ENCODE data around the gene DCP2.

The DCP2 gene

GRCh38 chr5:113056988-113057387 lies 80.4 kb downstream of the DCP2 start:
- TF ChIP-seq TAF1 (IDR thresholded peaks at IDR 0.05; ENCODE audit: low read depth) (no peak), NFIC (IDR thresholded peaks at IDR 0.05) (no peak), USF1 (IDR thresholded peaks at IDR 0.05) (no peak), EP300 (IDR thresholded peaks at IDR 0.05; ENCODE audit: borderline replicate concordance) (no peak), FOXM1 (IDR thresholded peaks at IDR 0.05; ENCODE audit: borderline replicate concordance, low read depth) (no peak), EGR1 (IDR thresholded peaks at IDR 0.05) (no peak), YY1 (IDR thresholded peaks at IDR 0.05; ENCODE audit: low read depth) (no peak), ZBTB7A (IDR thresholded peaks at IDR 0.05; ENCODE audit: low read depth) (no peak), TEAD4 (IDR thresholded peaks at IDR 0.05) (no peak), RAD21 (IDR thresholded peaks at IDR 0.05; ENCODE audit: low read depth) (no peak), CREB1 (IDR thresholded peaks at IDR 0.05; ENCODE audit: low read depth) (no peak), CEBPB (IDR thresholded peaks at IDR 0.05) (no peak), REST (IDR thresholded peaks at IDR 0.05; ENCODE audit: low read depth) (no peak), TCF12 (IDR thresholded peaks at IDR 0.05; ENCODE audit: low read depth) (no peak)

GRCh38 chr5:113057557-113057984 lies 81.0 kb downstream of the DCP2 start:
- TF ChIP-seq TAF1 (IDR thresholded peaks at IDR 0.05; ENCODE audit: low read depth): no peak
- no peak for TF ChIP-seq EP300 (IDR thresholded peaks at IDR 0.05; ENCODE audit: borderline replicate concordance)
- TF ChIP-seq NFIC (IDR thresholded peaks at IDR 0.05): no peak
- no peak for TF ChIP-seq FOXM1 (IDR thresholded peaks at IDR 0.05; ENCODE audit: borderline replicate concordance, low read depth)
- no peak for TF ChIP-seq TEAD4 (IDR thresholded peaks at IDR 0.05)
- TF ChIP-seq CEBPB (IDR thresholded peaks at IDR 0.05): no peak
- no peak for TF ChIP-seq CREB1 (IDR thresholded peaks at IDR 0.05; ENCODE audit: low read depth)
- TF ChIP-seq EGR1 (IDR thresholded peaks at IDR 0.05): no peak
- no peak for TF ChIP-seq YY1 (IDR thresholded peaks at IDR 0.05; ENCODE audit: low read depth)
- TF ChIP-seq MAX (IDR thresholded peaks at IDR 0.05): no peak
- TF ChIP-seq ZBTB7A (IDR thresholded peaks at IDR 0.05; ENCODE audit: low read depth): no peak
- TF ChIP-seq REST (IDR thresholded peaks at IDR 0.05; ENCODE audit: low read depth): no peak
- TF ChIP-seq TCF12 (IDR thresholded peaks at IDR 0.05; ENCODE audit: low read depth): no peak
- TF ChIP-seq USF1 (IDR thresholded peaks at IDR 0.05): no peak
- no peak for TF ChIP-seq RAD21 (IDR thresholded peaks at IDR 0.05; ENCODE audit: low read depth)

GRCh38 chr5:113058269-113058668 lies 81.7 kb downstream of the DCP2 start:
- TF ChIP-seq USF1 (IDR thresholded peaks at IDR 0.05): no peak
- TF ChIP-seq MAX (IDR thresholded peaks at IDR 0.05): no peak
- TF ChIP-seq TEAD4 (IDR thresholded peaks at IDR 0.05): no peak
- TF ChIP-seq CREB1 (IDR thresholded peaks at IDR 0.05; ENCODE audit: low read depth): no peak
- TF ChIP-seq CEBPB (IDR thresholded peaks at IDR 0.05): no peak
- no peak for TF ChIP-seq TCF12 (IDR thresholded peaks at IDR 0.05; ENCODE audit: low read depth)

GRCh38 chr5:113058706-113059226 lies 82.2 kb downstream of the DCP2 start:
- TF ChIP-seq REST (IDR thresholded peaks at IDR 0.05; ENCODE audit: low read depth) (no peak), USF1 (IDR thresholded peaks at IDR 0.05) (no peak), EGR1 (IDR thresholded peaks at IDR 0.05) (no peak), RAD21 (IDR thresholded peaks at IDR 0.05; ENCODE audit: low read depth) (no peak), MAX (IDR thresholded peaks at IDR 0.05) (no peak), FOXM1 (IDR thresholded peaks at IDR 0.05; ENCODE audit: borderline replicate concordance, low read depth) (no peak), YY1 (IDR thresholded peaks at IDR 0.05; ENCODE audit: low read depth) (no peak), TEAD4 (IDR thresholded peaks at IDR 0.05) (no peak), CREB1 (IDR thresholded peaks at IDR 0.05; ENCODE audit: low read depth) (no peak)

Data from Ishikawa (cell line).